ENCODE data around the gene DENND4B.

Gene DENND4B

DNA sequence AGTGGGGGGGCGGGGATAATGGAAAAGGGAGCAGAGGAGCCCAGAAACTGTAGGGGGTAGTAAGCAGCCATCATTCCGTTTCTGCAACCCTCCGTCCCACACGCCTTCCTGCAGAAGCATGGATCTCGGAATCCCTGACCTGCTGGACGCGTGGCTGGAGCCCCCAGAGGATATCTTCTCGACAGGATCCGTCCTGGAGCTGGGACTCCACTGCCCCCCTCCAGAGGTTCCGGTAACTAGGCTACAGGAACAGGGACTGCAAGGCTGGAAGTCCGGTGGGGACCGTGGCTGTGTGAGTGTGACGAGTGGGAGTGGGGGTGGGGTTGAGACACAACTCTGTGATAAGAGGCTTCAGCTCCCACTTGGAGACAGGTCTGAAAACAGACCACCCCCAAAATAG is 21.9 kb upstream of the DENND4B start:
- Histone ChIP-seq H3K27ac (peak overlapping the region in 1 of 2 donors; percentile 88), H3K4me3 (peak overlapping the region; percentile 76)
- TF ChIP-seq, protein P1, sequence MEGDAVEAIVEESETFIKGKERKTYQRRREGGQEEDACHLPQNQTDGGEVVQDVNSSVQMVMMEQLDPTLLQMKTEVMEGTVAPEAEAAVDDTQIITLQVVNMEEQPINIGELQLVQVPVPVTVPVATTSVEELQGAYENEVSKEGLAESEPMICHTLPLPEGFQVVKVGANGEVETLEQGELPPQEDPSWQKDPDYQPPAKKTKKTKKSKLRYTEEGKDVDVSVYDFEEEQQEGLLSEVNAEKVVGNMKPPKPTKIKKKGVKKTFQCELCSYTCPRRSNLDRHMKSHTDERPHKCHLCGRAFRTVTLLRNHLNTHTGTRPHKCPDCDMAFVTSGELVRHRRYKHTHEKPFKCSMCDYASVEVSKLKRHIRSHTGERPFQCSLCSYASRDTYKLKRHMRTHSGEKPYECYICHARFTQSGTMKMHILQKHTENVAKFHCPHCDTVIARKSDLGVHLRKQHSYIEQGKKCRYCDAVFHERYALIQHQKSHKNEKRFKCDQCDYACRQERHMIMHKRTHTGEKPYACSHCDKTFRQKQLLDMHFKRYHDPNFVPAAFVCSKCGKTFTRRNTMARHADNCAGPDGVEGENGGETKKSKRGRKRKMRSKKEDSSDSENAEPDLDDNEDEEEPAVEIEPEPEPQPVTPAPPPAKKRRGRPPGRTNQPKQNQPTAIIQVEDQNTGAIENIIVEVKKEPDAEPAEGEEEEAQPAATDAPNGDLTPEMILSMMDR (IDR thresholded peaks at IDR 0.05), result no peak
- no peak for DNase-seq (ENCODE audit: low spot score)

DNA sequence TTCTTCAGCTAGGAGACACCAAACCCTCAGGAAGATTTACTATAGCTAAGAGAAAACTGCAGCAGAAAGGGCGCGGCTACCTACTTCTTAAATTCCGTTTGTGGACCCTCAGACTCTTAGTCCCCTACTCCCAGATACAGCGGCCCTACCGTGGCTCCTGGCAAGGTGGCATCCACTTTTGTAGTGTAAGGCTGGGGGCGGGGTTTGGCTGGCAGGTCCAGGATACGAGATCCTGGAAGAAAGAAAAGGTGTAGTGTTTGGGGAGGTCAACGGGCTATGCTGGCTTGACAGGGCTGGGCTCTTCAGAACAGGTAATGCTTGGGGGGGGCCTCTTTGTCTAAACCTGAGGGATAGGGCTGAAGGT is 21.5 kb upstream of the DENND4B start:
- DNase-seq (ENCODE audit: low spot score), result no peak
- TF ChIP-seq, protein P1 (IDR thresholded peaks at IDR 0.05), result no peak
- Histone ChIP-seq H3K4me3 (peak overlapping the region; percentile 76), H3K27ac (peak overlapping the region in 1 of 2 donors; percentile 88)

DNA sequence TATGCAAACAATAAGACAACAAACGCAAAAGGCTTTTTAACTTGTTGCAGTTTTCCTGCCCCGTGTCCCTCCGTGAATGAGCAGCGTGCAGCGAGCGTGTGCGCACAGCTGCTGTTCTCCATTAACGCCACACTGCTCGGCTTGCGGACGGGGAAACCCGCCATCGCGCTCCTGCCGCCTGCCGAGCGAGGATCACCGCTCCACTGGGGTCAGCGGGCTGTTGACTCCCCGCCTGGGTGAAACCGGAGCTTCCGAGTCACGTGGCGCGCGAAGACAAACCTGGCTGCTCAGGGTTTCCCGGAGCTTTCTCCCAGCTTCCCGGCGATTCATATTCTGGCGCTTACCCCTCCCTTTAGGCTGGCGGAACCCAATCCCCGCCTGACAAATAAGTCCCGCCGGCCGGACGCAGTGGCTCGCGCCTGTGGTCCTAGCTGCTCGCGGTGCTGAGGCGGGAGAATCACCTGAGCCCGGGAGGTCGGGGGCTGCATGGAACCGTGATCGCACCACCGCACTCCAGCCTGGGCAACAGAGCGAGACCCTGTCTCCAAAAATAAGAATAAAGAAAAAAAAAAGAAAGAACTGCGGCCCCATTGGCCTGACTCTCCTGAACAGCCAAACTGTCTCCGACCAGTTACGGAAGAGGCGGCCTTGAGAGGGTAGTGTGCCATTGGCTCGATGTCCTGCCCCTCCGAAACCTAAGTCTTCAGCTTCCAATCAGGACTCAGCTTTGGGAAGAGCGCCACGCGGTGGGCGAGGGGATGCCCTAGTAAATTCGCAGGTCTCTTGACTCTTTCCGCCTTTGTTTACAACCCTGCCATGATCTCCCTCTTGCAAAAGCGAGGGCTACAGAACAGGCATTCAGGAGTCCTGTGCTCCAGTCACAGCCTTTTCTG is 20.8 kb upstream of the DENND4B start, which contains the start of gene CREB3L4:
TSS of gene CREB3L4 (plus strand) at position 796 of the 893 bp plus-strand sequence. CDS start 624 bp downstream, outside the sequence.
- Histone ChIP-seq H3K27ac (peak within 1 kb of the TSS; percentile 62 to 88), H3K4me3 (peak within 1 kb of the TSS; percentile 76)
- peak; percentile 96 for DNase-seq (ENCODE audit: low spot score)
- TF ChIP-seq, protein P1 (IDR thresholded peaks at IDR 0.05), result no peak

DNA sequence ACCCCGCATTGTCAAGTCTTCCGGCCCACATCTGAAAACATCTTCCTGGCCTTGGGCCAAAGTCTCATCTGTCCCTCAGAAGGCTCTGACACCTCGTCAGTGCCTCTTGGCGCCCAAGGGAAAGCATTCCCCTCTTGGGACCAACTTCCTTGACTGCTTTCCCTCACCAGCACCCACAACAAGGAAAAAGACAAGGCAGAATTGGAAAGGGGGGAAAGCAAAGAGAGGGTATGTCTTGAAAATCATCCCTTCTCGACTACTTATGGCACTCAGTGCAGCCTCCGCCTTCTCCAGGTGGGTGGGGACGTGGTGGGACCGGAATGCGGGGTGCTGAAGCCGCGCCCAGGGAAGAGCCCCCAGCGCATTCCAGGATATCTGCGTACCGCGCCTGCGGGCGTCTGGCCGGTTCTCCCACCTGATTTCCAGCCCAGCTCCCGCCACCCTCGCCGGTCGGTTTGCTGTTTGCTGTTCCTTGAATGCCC is 17.4 kb upstream of the DENND4B start:
- Histone ChIP-seq H3K4me3 (peak overlapping the region; percentile 77), H3K27ac (peak overlapping the region; percentile 93 to 99)
- TF ChIP-seq, protein P1 (IDR thresholded peaks at IDR 0.05), result no peak
- DNase-seq (ENCODE audit: low spot score), result no peak

DNA sequence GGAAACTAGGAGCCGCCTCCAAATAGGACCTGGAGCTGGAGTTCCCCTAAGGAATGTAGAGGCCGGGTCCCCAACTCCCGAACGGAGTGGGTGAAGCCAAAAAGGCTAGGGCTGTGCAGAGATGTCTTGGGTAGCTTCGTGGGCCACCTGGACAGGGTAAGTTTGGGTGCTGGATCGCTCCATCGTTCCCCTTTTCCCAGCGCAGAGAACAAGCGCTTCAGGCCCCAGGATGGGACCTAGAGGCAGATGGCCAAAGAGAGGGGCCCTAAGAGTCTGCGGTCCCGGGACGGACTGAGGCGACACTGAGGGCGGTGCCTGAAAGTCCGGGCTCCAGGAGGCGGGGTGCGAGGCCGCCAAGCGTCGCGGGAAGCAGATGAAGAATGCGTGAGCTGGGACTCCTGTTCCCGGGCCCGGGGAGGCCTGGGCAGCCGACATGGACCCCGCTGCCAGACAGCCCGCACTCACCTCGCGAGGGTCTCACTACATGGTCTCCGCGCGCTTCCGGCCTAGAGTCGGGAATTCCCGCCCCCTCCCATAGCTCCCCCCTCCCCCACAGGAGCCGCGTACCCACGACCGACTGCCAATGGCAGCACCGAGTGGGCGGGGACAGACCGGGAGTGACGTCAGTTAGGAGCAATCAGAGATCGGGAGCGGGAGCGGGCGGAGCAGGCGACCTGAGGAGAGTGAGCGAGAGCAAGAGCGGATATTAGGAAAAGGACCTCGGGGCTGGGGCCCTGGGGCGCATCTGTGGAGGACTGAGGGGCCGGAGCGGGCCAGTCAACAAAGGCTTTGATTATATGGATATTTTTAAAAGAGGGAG is 16.7 kb upstream of the DENND4B start, which contains the start of gene SLC39A1:
TSS of gene SLC39A1 (minus strand) at position 508 of the 820 bp plus-strand sequence. CDS start 822 bp downstream, outside the sequence.
- TF ChIP-seq, protein P1 (IDR thresholded peaks at IDR 0.05), result no peak
- H3K4me3 ChIP-seq, result peak within 1 kb of the TSS; percentile 77
- DNase-seq (ENCODE audit: low spot score), result peak; percentile 99
- H3K27ac ChIP-seq, result peak within 1 kb of the TSS; percentile 93 to 99

DNA sequence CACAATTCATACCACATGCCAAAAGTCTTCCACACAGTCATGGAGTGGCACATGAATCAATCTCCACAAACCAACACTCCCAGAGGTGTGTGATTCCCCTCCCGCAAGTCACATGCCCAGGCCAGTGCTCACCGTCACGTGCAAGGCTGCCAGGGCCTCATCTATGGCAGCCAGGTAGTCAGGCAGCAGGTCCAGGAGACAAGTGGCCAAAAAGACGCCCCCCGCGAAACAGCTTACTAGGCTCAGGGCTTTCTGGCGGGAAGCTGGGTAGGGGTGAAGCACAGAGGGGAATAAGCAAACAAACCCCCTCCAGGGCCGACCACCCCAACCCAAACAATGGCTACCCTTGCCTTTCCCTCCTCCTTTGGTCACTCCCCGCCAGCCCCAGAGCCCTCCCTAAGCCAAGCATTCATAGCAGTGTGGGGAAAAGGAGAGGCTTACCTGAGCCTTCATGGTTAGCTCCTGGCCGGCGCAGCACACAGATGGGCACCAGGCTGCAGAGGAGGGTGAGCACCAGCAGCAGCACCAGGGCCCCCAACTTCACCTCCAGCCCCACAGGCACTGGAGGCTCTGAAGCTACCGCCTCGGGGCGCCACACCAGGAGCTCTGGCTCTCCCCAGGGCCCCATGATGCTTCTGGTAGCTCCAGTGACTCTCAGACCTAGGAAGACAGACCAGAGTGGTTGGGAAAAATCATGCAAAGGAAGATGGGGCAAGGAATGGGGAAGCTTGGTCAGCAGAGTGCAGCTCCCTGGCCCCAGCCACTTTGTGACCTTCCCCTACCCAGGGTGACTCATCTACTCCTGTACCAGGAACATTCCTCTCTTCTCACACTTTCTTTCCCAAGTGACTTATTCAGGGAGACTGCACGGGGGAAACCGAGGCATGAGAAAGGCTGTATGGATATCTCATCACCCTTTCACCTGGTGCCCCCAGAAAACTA is 15.8 kb upstream of the DENND4B start:
- peak overlapping the region; percentile 93 to 99 for H3K27ac ChIP-seq
- TF ChIP-seq, protein P1 (IDR thresholded peaks at IDR 0.05), result no peak
- H3K4me3 ChIP-seq, result peak overlapping the region; percentile 77
- DNase-seq (ENCODE audit: low spot score), result no peak
